Adrenal gland (tissue), 12 donors: Measurements from ENCODE around the gene SLCO1B1. TPM values are rescaled to one million over a fixed set of nuclear protein-coding genes. Genes with fewer than 3 reads are reported as not detected.

Experiments used
- DNase-seq, 7 donors: peaks; one replicate each; pipeline ENCODE4 v3.0.0-alpha.2; 2019 to 2020
- H3K27ac ChIP-seq, 5 donors: fragments of 200-600 bp; sonication (generic) in 4 of 5; 1 replicate in 3 of 5; 2 replicates in 2 of 5; pipeline versions ENCODE4 v1.5.1 to v1.8.0; 2016 to 2020; ENCODE audit warnings: mild to moderate bottlenecking in 1 of 5
- H3K27me3 ChIP-seq: fragments of 200-600 bp; 2 replicates; pipeline ENCODE4 v1.8.0; 2021
- H3K36me3 ChIP-seq, 2 donors: fragments of 200-600 bp; replicated peaks in 1 of 2; 1 replicate in 1 of 2; 2 replicates in 1 of 2; pipeline versions ENCODE4 v1.5.1 to v1.8.0; 2018 to 2022
- H3K4me1 ChIP-seq, 2 donors: fragments of 200-600 bp; replicated peaks in 1 of 2; 1 replicate in 1 of 2; 2 replicates in 1 of 2; pipeline versions ENCODE4 v1.5.1 to v1.8.0; 2018 to 2021
- H3K4me3 ChIP-seq, 4 donors: fragments of 200-600 bp; sonication (generic) in 3 of 4; one replicate each; pipeline ENCODE4 v1.5.1; 2016 to 2018
- H3K9me3 ChIP-seq, 3 donors: fragments of 200-600 bp; sonication (generic) in 1 of 3; replicated peaks in 1 of 3; 1 replicate in 2 of 3; 2 replicates in 1 of 3; pipeline versions ENCODE4 v1.5.1 to v1.8.0; 2016 to 2021
- POLR2A ChIP-seq, 2 donors: fragments of 450-650 bp; IDR thresholded peaks; one replicate each; pipeline ENCODE4 v1.6.1; 2017; ENCODE audit warnings: antibody characterized with exemption in 2 of 2, mild to moderate bottlenecking in 2 of 2, moderate library complexity in 1 of 2
- WGBS, 4 donors: extraction: QIAGEN DNeasy Blood & Tissue Kit in 2 of 4; methylation state at CpG; one replicate each; pipeline versions ENCODE4 v1.1.5 to v1.1.7; 2013 to 2017; 5-methylcytosine and 5-hydroxymethylcytosine counted together
- intact Hi-C, 2 donors: fragments of 100-400 bp; cut with DNase I; formaldehyde crosslinking; loops; one replicate each; pipeline versions ENCODE4 v1.14.1 to v1.15.0; 2022 to 2023
- polyA plus RNA-seq, 3 donors: library from polyadenylated mRNA; stranded (reverse); fragments of 200-250 nt in 2 of 3; fragments of 350-450 nt in 1 of 3; fragmentation: Illumina TruSeq in 1 of 3; extraction: RNeasy Lipid Tissue Mini Kit (QIAGEN cat#74804) in 1 of 3; gene quantifications; one replicate each; pipeline ENCODE4 v1.2.3, GENCODE V29; 2013 to 2014
- total RNA-seq, 9 donors: library from RNA; depleted of rRNA in 4 of 9; stranded (reverse); fragments of >200 nt in 4 of 9; fragments of 120-200 nt in 1 of 9; fragmentation: NEBNext Ultra II Directional in 1 of 9; extraction: Animal tissue kit (Norgen Biotek cat#: 25700) in 1 of 9; gene quantifications; one replicate each; pipeline versions ENCODE4 v1.1.0 to v1.2.4, GENCODE V29; 2013 to 2023
- TF ChIP-seq, protein P1 (sequence below), 6 experiments: fragments of 450-650 bp in 4 of 6; fragments of 200-600 bp in 2 of 6; sonication (generic) in 1 of 6; IDR thresholded peaks; 1 replicate in 5 of 6; 2 replicates in 1 of 6; pipeline versions ENCODE4 v1.5.1 to v1.8.0; 2016 to 2021; ENCODE audit warnings: antibody characterized with exemption in 6 of 6, mild to moderate bottlenecking in 2 of 6, moderate library complexity in 1 of 6
- donor health status: healthy with polysubstance abuse.
- donor health status: Bipolar disorder and iron deficiency.
- donor health status: DM: yes; HTN: yes; CAD: no.
- donor health status: DM: no; HTN: no; CAD: no.
- donor health status: DM: no; HTN: no; CAD: no.
- donor health status: DM: yes; HTN: yes; CAD: no.

SLCO1B1 gene
- total and polyA plus RNA-seq, 12 donors, result not detected

DNA sequence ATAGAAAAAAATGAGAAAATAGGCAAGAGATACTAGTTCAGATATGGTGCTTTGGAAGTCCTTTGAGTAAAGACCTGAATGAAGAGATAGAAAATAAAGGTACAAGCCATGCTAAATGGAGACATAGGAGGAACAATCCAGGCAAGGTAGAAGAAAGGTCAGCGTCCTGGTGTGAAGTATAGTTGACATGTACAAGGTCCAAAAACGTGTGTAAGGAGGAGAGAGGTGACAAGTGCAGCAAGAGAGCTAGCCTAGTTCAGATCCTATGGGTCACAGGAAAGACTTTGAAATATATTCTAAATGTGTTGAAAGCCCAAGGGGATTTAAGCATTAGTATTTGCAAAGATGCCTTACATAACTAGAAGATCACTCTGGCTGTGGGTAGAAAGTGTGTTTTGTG is 88.2 kb downstream of the SLCO1B1 start:
- intact Hi-C loops, result no loop called here
- H3K4me3 ChIP-seq, result no peak overlapping the region
- WGBS, 4 donors, result 33 to 49% (median 44%) methylated on average over 2 of the region's 2 CpGs

DNA sequence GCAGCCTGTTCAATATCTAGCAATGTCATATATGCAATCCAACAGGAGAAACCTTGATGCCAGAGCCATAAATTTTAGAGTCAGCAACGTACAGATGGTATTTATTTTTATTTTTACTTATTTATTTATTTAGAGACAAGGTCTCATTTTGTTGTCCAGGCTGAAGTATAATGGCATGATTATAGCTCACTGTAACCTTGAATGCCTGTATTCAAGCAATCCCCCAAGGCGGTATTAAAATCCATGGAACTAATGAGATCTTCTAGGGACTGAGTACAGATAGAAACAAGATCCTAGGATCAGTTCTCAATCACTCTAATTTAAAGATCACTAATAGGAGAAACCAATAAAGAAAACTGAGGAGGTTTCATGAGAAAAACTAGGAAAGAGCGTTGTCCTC is 89.3 kb downstream of the SLCO1B1 start:
- 50 to 61% (median 54%) methylated on average over 3 of the region's 3 CpGs for WGBS, 4 donors
- no peaks in the 10 kb centered on the region for H3K9me3 ChIP-seq
- no peaks in the 10 kb centered on the region for H3K36me3 ChIP-seq
- no peaks in the 10 kb centered on the region for H3K27me3 ChIP-seq
- no peak overlapping the region for H3K27ac ChIP-seq
- intact Hi-C loops, result no loop called here
- TF ChIP-seq, protein P1, sequence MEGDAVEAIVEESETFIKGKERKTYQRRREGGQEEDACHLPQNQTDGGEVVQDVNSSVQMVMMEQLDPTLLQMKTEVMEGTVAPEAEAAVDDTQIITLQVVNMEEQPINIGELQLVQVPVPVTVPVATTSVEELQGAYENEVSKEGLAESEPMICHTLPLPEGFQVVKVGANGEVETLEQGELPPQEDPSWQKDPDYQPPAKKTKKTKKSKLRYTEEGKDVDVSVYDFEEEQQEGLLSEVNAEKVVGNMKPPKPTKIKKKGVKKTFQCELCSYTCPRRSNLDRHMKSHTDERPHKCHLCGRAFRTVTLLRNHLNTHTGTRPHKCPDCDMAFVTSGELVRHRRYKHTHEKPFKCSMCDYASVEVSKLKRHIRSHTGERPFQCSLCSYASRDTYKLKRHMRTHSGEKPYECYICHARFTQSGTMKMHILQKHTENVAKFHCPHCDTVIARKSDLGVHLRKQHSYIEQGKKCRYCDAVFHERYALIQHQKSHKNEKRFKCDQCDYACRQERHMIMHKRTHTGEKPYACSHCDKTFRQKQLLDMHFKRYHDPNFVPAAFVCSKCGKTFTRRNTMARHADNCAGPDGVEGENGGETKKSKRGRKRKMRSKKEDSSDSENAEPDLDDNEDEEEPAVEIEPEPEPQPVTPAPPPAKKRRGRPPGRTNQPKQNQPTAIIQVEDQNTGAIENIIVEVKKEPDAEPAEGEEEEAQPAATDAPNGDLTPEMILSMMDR (IDR thresholded peaks at IDR 0.05), result no peak
- TF ChIP-seq POLR2A (IDR thresholded peaks at IDR 0.05), result no peak
- DNase-seq, result no peak
- no peaks in the 10 kb centered on the region for H3K4me1 ChIP-seq
- H3K4me3 ChIP-seq, result no peak overlapping the region

More for the DNA sequence above, 88.2 kb downstream of the SLCO1B1 start:
- H3K27ac ChIP-seq, result no peak overlapping the region
- no peaks in the 10 kb centered on the region for H3K36me3 ChIP-seq
- H3K9me3 ChIP-seq, result no peaks in the 10 kb centered on the region
- H3K4me1 ChIP-seq, result no peaks in the 10 kb centered on the region
- no peaks in the 10 kb centered on the region for H3K27me3 ChIP-seq
- DNase-seq, result no peak
- TF ChIP-seq, protein P1 (IDR thresholded peaks at IDR 0.05), result no peak
- no peak for TF ChIP-seq POLR2A (IDR thresholded peaks at IDR 0.05)

DNA sequence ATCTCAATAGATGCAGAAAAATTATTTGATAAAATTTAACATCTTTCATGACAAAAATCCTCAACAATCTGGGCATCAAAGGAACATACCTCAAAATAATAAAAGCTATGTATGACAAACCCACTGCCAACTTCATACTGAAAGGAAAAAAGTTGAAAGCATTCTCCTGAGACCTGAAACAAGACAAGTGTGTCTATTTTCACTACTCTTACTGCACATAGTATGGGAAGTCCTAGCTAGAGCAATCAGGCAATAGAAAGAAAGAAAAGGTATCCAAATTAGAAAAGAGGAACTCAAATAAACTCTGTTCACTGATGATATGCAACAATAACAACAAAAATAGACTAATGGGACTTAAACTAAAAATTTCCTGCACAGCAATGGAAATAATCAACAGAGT is 90.1 kb downstream of the SLCO1B1 start:
- intact Hi-C loops, result no loop called here
- DNase-seq, result no peak
- Histone ChIP-seq H3K27me3 (no peaks in the 10 kb centered on the region), H3K4me1 (no peaks in the 10 kb centered on the region), H3K27ac (no peak overlapping the region), H3K36me3 (no peaks in the 10 kb centered on the region), H3K4me3 (no peak overlapping the region), H3K9me3 (no peaks in the 10 kb centered on the region)
- TF ChIP-seq, protein P1 (IDR thresholded peaks at IDR 0.05), result no peak
- TF ChIP-seq POLR2A (IDR thresholded peaks at IDR 0.05), result no peak

DNA sequence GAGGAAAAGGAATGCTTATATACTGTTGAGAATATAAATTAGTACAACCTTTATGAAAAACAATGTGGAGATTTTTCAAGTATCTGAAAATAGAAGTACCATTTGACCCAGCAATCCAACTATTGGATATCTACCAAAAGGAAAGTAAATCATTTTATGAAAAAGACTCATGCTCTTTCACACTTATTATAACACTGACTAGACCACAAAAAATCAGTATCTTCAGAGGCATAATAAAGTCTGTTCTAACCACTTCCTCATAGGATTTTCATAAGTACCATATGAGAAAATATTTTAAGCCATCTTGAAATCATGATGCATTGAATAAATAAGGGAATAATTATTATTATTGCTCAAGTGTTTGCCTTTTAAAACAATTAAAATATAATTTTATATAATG is 90.8 kb downstream of the SLCO1B1 start:
- TF ChIP-seq POLR2A (IDR thresholded peaks at IDR 0.05), result no peak
- TF ChIP-seq, protein P1 (IDR thresholded peaks at IDR 0.05), result no peak
- Histone ChIP-seq H3K4me1 (no peaks in the 10 kb centered on the region), H3K9me3 (no peaks in the 10 kb centered on the region), H3K27me3 (no peaks in the 10 kb centered on the region), H3K36me3 (no peaks in the 10 kb centered on the region), H3K4me3 (no peak overlapping the region), H3K27ac (no peak overlapping the region)
- DNase-seq, result no peak
- intact Hi-C loops, result no loop called here
